NT2/D1 (cell line): ENCODE results near the gene BAD.

Experiments
- SUZ12 ChIP-seq: IDR thresholded peaks from 2 replicates; pipeline ENCODE4 v1.6.1; 2011; ENCODE audit not compliant: insufficient read length, insufficient read depth; ENCODE audit errors: extremely low read depth
- YY1 ChIP-seq: IDR thresholded peaks from 2 replicates; pipeline ENCODE4 v1.6.1; 2011; ENCODE audit not compliant: insufficient read length, insufficient read depth
- ZNF274 ChIP-seq: IDR thresholded peaks from 2 replicates; pipeline ENCODE4 v1.6.1; 2011; ENCODE audit warnings: mild to moderate bottlenecking, low read depth, low read length

DNA sequence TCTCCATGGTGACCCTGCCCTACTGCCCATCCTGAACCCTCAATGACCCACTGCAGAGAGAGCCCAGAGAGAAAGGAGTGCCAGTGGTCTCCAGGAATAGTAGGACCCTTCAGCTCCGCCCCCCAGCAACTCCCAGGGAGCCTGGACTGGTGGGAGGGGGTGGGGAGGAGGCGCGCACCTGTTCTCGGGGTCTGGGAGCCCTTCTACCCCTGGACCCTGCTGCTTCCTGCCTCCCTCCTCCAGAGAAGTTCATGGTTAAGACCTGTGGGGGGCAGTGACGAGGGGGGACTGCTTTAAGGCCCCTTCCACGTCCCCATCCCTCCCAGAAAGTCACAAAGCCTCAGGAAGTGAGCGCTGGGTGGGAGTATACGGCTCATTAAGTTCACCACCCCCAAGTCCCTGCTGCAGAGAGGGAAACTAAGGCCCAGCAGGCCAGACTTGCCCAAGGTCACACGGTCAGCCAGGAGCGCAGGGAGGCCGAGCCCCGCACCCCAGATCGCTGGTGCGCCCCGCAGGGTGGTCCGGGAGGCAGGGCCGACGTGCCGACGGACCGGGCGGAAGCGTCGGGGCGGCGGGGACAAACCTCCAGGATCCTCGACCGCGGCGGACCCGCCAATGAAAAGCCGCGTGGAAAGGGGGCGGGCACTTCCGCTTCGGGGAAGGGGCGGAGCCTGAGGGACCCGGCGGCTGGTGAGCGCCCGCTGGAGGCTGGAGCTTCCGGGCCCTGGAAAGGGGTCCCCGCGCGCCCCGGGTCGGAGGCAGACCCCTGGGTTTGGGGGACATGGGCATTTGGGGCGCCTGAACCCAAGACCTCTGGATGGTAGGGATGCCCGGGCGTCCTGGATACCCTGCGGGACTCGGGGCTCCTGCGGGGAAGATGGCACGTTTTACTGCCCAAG lies 58.6 kb downstream of the BAD start, which contains the start of the genes NUDT22 and TRPT1:
- no peak for TF ChIP-seq ZNF274
- no peak for TF ChIP-seq SUZ12
- TF ChIP-seq YY1 = no peak
